Effector CD4-positive, alpha-beta T cell (primary cell): Measurements from ENCODE around the gene SSNA1.
"Not testable (repeated sequence)": the region's sequence is repeated elsewhere in the genome, so short reads cannot be mapped to it uniquely, and the experiment has no call there.

ENCODE experiments used
- DNase-seq: peaks from one replicate; pipeline ENCODE4 v3.0.0-alpha.2; 2020

SSNA1 gene

DNA sequence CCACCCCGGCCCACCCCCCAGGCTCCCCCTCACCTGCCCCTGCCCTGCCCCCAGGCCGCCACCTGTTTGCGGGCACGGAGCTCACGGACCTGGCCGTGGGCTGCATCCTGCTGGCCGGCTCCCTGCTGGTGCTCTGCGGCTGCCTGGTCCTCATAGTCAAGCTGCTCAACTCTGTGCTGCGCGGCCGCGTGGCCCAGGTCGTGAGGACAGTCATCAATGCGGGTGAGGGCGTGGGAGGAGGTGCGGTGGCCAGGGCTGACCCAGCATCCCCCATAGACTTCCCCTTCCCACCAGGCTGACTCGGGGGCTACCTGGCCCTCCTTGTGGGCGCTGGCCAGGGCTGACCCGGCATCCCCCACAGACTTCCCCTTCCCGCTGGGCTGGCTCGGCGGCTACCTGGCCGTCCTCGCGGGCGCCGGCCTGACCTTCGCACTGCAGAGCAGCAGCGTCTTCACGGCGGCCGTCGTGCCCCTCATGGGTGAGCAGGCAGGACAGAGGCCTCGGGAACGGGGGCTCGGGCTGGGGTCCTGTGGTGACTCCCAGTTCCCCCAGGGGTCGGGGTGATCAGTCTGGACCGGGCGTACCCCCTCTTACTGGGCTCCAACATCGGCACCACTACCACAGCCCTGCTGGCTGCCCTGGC, 45.7 kb downstream of the SSNA1 start:
- no peak for DNase-seq

DNA sequence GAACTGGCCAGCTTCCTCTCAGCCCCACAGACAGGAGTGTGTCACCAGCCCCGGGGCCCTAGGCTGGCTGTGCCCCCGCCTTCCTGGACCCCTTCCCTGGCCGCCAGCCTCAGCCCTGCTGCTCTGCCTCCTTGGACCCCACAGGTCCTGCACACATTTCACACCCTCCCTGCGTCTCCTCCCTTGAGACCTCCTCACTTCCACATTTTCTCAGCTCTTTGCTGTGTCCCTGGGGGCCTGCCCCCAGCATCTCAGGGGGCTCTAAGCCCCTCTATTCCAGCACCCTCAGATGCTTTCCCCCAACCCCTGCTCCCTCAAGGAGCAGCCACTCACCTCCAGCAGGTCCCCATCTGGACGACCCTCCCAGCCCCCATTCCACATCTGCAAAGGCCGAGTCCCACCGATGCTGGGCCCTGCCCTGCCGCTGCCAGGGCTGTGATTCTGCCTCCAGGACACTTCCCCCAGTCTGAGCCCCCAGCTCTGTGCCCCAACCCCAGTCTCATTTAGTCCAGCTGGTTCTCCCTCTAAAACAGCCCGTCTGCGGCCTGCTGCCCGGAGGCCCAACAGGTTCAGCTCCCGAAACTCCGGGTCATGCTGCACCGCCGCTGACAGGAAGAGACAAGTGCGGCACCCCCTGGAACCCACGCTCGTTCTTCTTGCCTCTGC, 46.4 kb downstream of the SSNA1 start:
- no peak for DNase-seq

DNA sequence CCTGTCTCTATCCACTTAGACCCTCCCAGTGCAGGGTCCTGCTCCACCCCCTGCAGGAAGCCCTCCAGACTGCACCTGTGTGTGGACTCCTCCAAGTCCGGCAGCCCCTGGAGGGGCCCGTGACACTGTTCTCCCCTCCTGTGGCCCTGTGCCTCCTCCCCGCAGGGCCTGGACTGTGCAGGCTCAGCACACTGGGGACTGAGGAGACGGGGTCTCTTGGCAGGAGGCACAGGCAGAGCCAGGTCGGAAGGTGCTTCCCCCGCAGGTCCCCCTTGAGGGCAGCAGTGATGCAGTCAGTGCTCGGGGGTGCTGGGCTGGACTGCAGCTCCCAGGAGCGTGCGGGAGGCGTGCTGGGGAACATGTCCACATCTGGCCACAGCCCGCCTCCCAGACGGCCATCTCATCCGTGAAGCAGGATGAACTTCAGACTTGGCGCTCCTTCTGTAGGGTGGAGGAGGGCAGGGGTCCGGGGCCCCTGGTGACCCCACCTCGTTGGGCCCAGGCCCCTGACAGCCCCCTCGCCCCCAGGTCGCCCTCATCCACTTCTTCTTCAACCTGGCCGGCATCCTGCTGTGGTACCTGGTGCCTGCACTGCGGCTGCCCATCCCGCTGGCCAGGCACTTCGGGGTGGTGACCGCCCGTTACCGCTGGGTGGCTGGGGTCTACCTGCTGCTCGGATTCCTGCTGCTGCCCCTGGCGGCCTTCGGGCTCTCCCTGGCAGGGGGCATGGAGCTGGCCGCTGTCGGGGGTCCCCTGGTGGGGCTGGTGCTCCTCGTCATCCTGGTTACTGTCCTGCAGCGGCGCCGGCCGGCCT, 47.2 kb downstream of the SSNA1 start:
- no peak for DNase-seq

DNA sequence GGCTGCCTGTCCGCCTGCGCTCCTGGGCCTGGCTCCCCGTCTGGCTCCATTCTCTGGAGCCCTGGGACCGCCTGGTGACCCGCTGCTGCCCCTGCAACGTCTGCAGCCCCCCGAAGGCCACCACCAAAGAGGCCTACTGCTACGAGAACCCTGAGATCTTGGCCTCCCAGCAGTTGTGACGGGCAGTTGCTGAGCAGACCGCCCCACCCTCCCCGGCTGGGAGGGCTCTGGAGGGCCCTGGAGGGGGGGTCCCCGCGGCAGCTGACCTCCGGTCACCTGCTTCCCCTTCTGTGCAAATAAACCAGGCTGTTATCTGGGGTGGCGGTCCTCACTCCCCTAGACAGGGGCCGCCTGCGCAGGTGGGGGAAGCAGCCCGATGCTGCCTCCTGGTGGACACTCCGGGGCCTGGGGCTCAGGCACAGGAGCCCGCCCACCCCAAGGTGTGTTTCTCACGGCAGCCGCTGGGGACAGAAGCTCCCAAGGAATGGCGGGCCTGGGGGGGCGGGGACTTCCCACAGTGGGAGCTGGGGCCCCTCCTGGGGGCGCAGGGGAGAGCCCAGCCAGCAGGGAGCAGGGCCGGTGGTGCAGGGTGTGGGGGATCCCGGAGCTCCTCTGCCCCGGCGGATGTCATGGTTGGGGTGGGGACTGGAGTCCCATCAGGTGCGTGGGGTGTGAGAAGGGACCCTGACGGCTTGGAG, 47.9 kb downstream of the SSNA1 start:
- DNase-seq: peak; percentile 88

DNA sequence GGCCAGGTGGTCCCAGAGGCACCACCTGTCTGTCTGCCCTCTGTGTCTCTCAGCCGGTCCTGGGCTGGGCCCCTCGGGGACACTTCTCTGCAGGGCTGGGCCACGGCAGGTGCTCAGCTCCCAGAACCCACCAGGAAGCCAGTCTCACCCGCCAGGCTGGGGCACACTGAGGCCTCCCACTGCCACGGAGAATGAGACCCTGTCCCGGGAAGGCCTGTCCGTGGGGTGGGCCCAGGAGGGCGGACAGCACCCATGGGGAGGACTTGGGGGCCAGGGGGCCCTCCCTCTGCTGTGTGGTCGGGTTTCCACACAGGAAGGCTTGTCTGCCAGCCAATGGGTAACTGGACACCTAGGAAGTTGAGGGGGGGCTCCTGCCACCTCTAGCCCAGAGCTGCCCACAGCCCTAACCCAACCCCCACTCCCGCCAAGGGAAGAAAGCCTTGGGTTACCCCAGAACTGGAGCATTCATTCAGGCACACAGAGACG, 48.5 kb downstream of the SSNA1 start:
- no peak for DNase-seq

DNA sequence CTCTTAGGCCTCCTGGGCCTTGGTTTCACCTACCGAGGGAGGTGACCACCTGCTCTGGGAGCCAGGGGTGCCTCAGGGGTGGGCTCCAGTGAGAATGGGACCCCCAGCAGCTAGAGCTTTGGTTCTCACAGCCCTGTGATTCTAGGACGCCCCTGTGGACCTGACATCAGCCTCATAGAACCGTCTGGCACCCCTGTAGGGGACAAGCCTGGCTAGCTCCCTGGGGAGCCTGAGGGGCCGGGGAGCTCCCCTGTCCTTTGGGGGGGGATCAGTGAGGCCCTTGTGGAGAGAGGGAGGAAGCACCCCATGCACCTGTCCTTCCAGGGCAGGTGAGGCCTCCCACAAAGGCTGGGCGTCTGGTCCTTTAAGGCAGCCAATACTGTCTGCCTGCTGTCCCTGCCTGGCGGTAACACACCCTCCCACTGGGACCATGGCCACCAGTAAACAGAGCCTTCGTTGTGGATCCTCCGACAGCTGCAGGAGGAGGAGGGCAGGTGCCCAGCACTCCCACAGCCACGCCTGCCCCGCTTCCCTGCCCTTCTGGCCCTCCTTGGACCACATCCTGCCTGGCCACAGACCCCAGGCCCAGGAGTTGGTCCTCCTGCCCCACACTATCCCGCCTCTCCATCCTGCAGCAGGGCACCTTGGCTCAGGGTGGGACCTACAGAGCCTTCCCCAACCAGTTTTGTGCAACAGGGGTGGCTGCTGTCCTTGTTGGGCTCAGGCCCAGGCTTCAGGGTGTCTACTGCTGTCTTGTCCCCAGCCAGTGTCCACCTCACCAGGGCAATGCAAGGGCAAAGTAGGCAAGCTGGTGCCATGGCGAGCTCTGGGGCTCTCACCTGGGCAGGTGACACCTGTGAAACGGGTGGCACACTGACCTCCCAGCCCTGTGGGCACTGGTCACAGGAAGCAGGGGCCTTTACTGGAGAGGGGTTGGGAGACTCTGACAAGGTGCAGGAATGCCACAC, 49.6 kb downstream of the SSNA1 start:
- DNase-seq: no peak

DNA sequence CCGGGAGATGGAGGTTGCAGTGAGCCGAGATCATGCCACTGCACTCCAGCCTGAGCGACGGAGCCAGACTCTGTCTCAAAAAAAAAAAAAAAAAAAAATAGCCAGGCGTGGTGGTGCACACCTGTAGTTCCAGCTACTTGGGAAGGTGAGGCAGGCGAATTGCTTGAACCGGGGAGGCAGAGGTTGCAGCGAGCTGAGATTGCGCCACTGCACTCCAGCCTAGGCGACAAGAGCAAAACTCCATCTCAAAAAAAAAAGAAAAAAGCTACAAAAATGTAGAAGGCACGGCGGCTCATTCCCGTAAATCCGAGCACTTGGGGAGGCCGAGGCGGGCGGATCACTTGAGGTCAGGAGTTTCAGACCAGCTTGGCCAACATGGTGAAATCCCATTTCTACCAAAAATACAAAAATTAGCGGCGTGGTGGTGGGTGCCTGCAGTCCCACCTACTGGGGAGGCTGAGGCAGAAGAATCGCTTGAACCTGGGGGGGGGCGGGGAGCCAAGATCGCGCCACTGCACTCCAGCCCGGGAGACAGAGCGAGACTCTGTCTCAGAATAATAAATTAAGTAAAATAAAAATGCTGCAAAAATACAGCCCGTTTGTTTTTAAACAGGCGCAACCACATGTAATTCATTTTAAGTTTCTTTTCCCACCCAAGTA, 51.2 kb downstream of the SSNA1 start:
- DNase-seq: not testable (repeated sequence)
